Measurements from ENCODE around the gene KIAA2012.
A peak's percentile ranks its signal among the peaks of the same experiment; 100 is the strongest.

DNA sequence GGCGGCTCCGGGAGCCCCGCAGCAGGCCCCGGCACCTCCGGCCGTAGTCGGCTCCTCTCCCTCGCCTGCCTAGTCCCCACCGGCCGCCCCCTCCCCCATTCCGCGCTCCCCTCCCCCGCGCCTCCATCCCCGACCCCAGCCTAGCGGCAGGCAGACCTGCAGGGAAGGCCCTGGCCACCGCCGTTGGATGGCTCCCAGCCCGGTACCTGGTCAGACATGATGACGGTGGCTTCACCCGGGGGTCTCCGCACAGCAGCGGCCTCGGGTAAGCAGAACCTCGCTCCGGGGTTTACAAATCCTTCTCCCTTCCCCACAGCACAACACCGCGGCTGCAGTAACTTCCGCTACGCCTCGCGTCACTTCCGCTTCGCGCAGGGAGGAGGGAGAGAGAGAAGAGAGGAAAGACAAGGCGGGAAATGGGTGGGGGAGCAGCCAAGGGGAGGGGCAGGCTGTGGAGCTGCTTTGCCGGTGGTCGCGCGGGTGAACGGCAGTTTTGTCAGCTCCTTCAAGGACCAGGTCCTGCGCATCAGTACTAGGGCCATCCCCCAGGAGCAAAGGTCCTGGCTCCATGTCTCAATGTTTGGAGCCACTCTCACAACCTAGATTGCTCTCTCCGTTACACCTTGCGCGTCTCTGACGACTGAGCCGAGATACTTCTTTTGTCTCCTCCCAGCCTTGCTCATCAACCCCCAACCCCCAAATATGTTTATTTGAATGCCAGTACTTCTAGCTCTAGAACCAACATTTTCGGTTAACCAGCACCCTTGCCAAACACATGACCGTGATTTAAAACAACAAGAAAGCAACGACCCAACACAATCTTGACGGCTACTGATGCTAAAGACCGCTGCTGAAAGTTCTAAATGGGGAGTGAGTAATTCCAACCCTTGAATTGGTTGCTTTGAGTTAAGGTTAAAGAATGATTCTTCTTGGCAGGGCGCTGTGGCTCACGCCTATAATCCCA, 165.5 kb downstream of the KIAA2012 start, which contains the start of gene SUMO1:
- TF ChIP-seq CTCF (IDR thresholded peaks at IDR 0.05; ENCODE audit: low read depth, low read length, missing input control), result no peak
- peak in 1 of 2 donors; percentile 14 for TF ChIP-seq HNF4A (conservative IDR thresholded peaks at IDR 0.05)
